ENCODE measurements around the gene FMO4.
A peak's percentile ranks its signal among the peaks of the same experiment; 100 is the strongest.
"Not testable (repeated sequence)": the region's sequence is repeated elsewhere in the genome, so short reads cannot be mapped to it uniquely, and the experiment has no call there.

FMO4 gene

GRCh38 chr1:171286032-171286705, 27.8 kb upstream of the FMO4 start:
- Histone ChIP-seq H3K9ac (peak overlapping the region in 2 of 11 experiments; percentile 29 to 38; a peak in 2 of 22 replicates), H3K4me3 (no peak overlapping the region), H4K20me1 (no peaks in the 10 kb centered on the region), H3K36me3 (no peaks in the 10 kb centered on the region), H3K27ac (peak overlapping the region in 2 of 11 experiments; percentile 55 to 63; a peak in 4 of 22 replicates), H3K9me3 (replicated peaks in 1 of 11) (no peaks in the 10 kb centered on the region), H3K4me1 (peaks cover 0 to 54% (median 10%) of the 10 kb centered on the region in 10 experiments; a peak in 12 of 20 replicates), H3K27me3 (no peaks in the 10 kb centered on the region), H3K4me2 (peak overlapping the region in 6 of 11 experiments; percentile 14 to 84 (median 48); a peak in 12 of 22 replicates)
- TF ChIP-seq Cebpa-rat (IDR thresholded peaks at IDR 0.05), result no peak

- H3K9me3 ChIP-seq (replicated peaks in 1 of 11), result 0 out of 22 replicates have a peak, but pooled peaks cover 0 to 5% (median 0%) of the 10 kb centered on the region in 11 experiments
- H3K27ac ChIP-seq, result no peak overlapping the region
- no peak overlapping the region for H3K4me2 ChIP-seq
- no peak for TF ChIP-seq Cebpa-rat (IDR thresholded peaks at IDR 0.05)
- H4K20me1 ChIP-seq, result no peaks in the 10 kb centered on the region
- H3K4me1 ChIP-seq, result peaks cover 0 to 53% (median 10%) of the 10 kb centered on the region in 10 experiments; a peak in 12 of 20 replicates
- H3K4me3 ChIP-seq, result no peak overlapping the region
- no peak overlapping the region for H3K9ac ChIP-seq
- no peaks in the 10 kb centered on the region for H3K27me3 ChIP-seq
- no peaks in the 10 kb centered on the region for H3K36me3 ChIP-seq
These were observed 23.4 kb upstream of the FMO4 start for GRCh38 chr1:171290621-171291020.

- Histone ChIP-seq H3K9me3 (replicated peaks in 1 of 11) (0 out of 22 replicates have a peak, but pooled peaks cover 0 to 5% (median 0%) of the 10 kb centered on the region in 11 experiments), H3K4me1 (peaks cover 0 to 52% (median 0%) of the 10 kb centered on the region in 10 experiments; a peak in 6 of 20 replicates), H3K36me3 (no peaks in the 10 kb centered on the region), H3K27ac (no peak overlapping the region), H3K27me3 (no peaks in the 10 kb centered on the region), H3K4me3 (no peak overlapping the region), H4K20me1 (no peaks in the 10 kb centered on the region), H3K4me2 (no peak overlapping the region), H3K9ac (no peak overlapping the region)
- TF ChIP-seq Cebpa-rat (IDR thresholded peaks at IDR 0.05), result no peak
These were observed 21.2 kb upstream of the FMO4 start for GRCh38 chr1:171292799-171293198.

- H3K4me1 ChIP-seq, result peaks cover 0 to 43% (median 0%) of the 10 kb centered on the region in 10 experiments; a peak in 5 of 20 replicates
- not testable (repeated sequence) for H3K27me3 ChIP-seq, H3K4me2 ChIP-seq
These were observed 18.6 kb upstream of the FMO4 start for GRCh38 chr1:171295383-171295782.

GRCh38 chr1:171295821-171296220, 18.2 kb upstream of the FMO4 start:
- no peaks in the 10 kb centered on the region for H3K36me3 ChIP-seq
- peaks cover 0 to 43% (median 0%) of the 10 kb centered on the region in 10 experiments; a peak in 5 of 20 replicates for H3K4me1 ChIP-seq
- H3K9ac ChIP-seq, result no peak overlapping the region
- H3K9me3 ChIP-seq (replicated peaks in 1 of 11), result peaks cover 17 to 27% (median 19%) of the 10 kb centered on the region in 11 experiments
- H3K4me2 ChIP-seq, result 0 out of 22 replicates have a peak overlapping the region, but pooled peaks of 1 of the 11 experiments have one; percentile 60
- no peak overlapping the region for H3K27ac ChIP-seq
- no peak overlapping the region for H3K4me3 ChIP-seq
- H4K20me1 ChIP-seq, result no peaks in the 10 kb centered on the region
- H3K27me3 ChIP-seq, result no peaks in the 10 kb centered on the region
- TF ChIP-seq Cebpa-rat (IDR thresholded peaks at IDR 0.05), result no peak

More at GRCh38 chr1:171295383-171295782, 18.6 kb upstream of the FMO4 start:
- H3K9me3 ChIP-seq (replicated peaks in 1 of 11), result peaks cover 13 to 24% (median 15%) of the 10 kb centered on the region in 11 experiments
- H3K9ac ChIP-seq, H3K4me3 ChIP-seq, H3K36me3 ChIP-seq, H3K27ac ChIP-seq, H4K20me1 ChIP-seq: not testable (repeated sequence)

DNA sequence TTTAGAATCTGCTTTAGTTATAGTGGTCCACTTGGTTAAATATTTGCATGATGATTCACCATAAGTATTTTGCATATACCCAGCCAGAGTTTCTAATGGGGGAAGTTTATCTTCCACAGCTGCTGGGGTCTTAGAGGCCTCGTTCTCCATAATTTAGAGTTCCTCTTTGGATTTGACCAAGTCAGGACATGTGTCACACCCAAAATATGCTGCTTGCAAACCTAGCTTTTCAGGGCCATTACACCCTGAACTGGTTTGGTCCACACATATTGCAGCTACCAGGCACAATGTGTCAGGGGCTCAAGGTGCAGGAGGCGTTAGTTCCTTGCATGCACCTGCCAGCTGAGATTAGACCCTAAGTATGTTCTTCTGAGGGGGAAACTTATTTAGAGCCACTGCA, 17.1 kb upstream of the FMO4 start:
- Histone ChIP-seq H3K4me2 (peak overlapping the region in 3 of 11 experiments; percentile 15 to 65 (median 60); a peak in 5 of 22 replicates), H3K27me3 (no peaks in the 10 kb centered on the region)
- no peak for TF ChIP-seq Cebpa-rat (IDR thresholded peaks at IDR 0.05)

GRCh38 chr1:171298696-171299095, 15.3 kb upstream of the FMO4 start:
- Histone ChIP-seq H3K4me3 (no peak overlapping the region), H3K27me3 (no peaks in the 10 kb centered on the region), H3K36me3 (no peaks in the 10 kb centered on the region), H3K4me2 (no peak overlapping the region), H3K4me1 (peaks cover 0 to 43% (median 0%) of the 10 kb centered on the region in 10 experiments; a peak in 5 of 20 replicates), H3K27ac (no peak overlapping the region), H3K9me3 (replicated peaks in 1 of 11) (peaks cover 23 to 42% (median 30%) of the 10 kb centered on the region in 11 experiments), H3K9ac (no peak overlapping the region), H4K20me1 (no peaks in the 10 kb centered on the region)
- TF ChIP-seq Cebpa-rat (IDR thresholded peaks at IDR 0.05), result no peak

More for the DNA sequence above, 17.1 kb upstream of the FMO4 start:
- H3K4me1 ChIP-seq, result peaks cover 0 to 43% (median 0%) of the 10 kb centered on the region in 10 experiments; a peak in 5 of 20 replicates
- no peaks in the 10 kb centered on the region for H4K20me1 ChIP-seq
- H3K9me3 ChIP-seq (replicated peaks in 1 of 11), result peaks cover 23 to 37% (median 28%) of the 10 kb centered on the region in 11 experiments
- H3K9ac ChIP-seq, result no peak overlapping the region
- H3K36me3 ChIP-seq, result no peaks in the 10 kb centered on the region
- no peak overlapping the region for H3K27ac ChIP-seq
- no peak overlapping the region for H3K4me3 ChIP-seq

DNA sequence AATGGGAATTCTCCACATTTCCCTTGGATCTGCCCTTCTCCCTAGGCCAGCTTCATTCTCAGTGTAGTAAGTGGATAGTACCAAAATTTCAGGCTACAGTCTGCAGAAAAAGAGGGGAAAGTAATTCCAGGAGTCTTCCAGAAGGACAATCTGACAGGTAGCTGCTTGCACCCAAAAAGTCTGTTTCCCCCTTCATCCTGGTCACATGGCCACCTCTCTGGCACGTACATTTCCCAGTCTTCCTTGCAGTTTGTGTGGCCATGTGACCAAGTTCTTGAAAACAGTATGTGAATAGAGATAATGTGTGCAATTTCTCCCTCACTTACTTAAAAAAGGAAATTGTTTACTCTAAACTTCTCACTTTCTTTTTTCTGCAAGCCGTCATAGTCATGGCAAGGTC, 14.6 kb upstream of the FMO4 start:
- no peak overlapping the region for H3K27ac ChIP-seq
- peaks cover 0 to 41% (median 0%) of the 10 kb centered on the region in 10 experiments; a peak in 5 of 20 replicates for H3K4me1 ChIP-seq
- no peak overlapping the region for H3K4me2 ChIP-seq
- H3K27me3 ChIP-seq, result no peaks in the 10 kb centered on the region
- no peaks in the 10 kb centered on the region for H4K20me1 ChIP-seq
- peaks cover 23 to 42% (median 30%) of the 10 kb centered on the region in 11 experiments for H3K9me3 ChIP-seq (replicated peaks in 1 of 11)
- no peak overlapping the region for H3K4me3 ChIP-seq
- no peak overlapping the region for H3K9ac ChIP-seq
- no peak for TF ChIP-seq Cebpa-rat (IDR thresholded peaks at IDR 0.05)
- no peaks in the 10 kb centered on the region for H3K36me3 ChIP-seq

DNA sequence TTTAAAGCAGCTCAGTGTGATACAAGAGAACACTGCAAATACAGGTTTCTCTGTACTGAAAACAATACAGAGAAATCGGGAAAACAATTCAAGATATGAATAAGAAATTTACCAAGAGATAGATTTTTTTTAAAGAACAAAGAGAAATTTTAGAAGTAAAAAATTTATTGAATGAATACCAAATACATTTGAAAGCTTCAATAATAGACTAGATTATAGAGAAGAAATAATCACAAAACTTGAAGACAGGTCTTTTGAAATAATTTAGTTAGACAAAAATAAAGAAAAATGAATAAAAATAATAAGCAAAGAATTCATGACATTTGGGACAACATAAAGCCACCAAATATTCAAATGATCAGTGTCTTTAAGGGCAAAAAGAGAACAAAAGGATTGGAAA, 13.6 kb upstream of the FMO4 start:
- H3K27me3 ChIP-seq, result no peaks in the 10 kb centered on the region
- peaks cover 23 to 50% (median 30%) of the 10 kb centered on the region in 11 experiments for H3K9me3 ChIP-seq (replicated peaks in 1 of 11)
- H3K9ac ChIP-seq, result no peak overlapping the region
- H3K4me2 ChIP-seq, result no peak overlapping the region
- no peaks in the 10 kb centered on the region for H4K20me1 ChIP-seq
- no peaks in the 10 kb centered on the region for H3K36me3 ChIP-seq
- no peak overlapping the region for H3K4me3 ChIP-seq
- no peak overlapping the region for H3K27ac ChIP-seq
- no peak for TF ChIP-seq Cebpa-rat (IDR thresholded peaks at IDR 0.05)
- H3K4me1 ChIP-seq, result peaks cover 0 to 30% (median 0%) of the 10 kb centered on the region in 10 experiments; a peak in 5 of 20 replicates
